Measurements from ENCODE around the gene GDF10.

GDF10 gene

GRCh38 chr10:47296156-47296894, 3.7 kb upstream of the GDF10 start:
- DNase-seq = no peak

- no peak for DNase-seq
Measured at GRCh38 chr10:47296941-47297340, 3.1 kb upstream of the GDF10 start.

- DNase-seq = no peak
Measured at GRCh38 chr10:47297866-47298540, 2.0 kb upstream of the GDF10 start.

- no peak for DNase-seq
Measured at GRCh38 chr10:47298715-47299114, 1.3 kb upstream of the GDF10 start.

- DNase-seq = peak; percentile 17
Measured at GRCh38 chr10:47300429-47300931, 483 bp downstream of the GDF10 start.

GRCh38 chr10:47301833-47302232, 1.8 kb downstream of the GDF10 start:
- no peak for DNase-seq

GRCh38 chr10:47303105-47303504, 3.1 kb downstream of the GDF10 start:
- DNase-seq = no peak

GRCh38 chr10:47303866-47304265, 3.9 kb downstream of the GDF10 start:
- no peak for DNase-seq

- no peak for DNase-seq
Measured at GRCh38 chr10:47305566-47305965, 5.6 kb downstream of the GDF10 start.

- DNase-seq = peak; percentile 92
Measured at GRCh38 chr10:47306387-47307210, 6.6 kb downstream of the GDF10 start.

- no peak for DNase-seq
Measured at GRCh38 chr10:47307381-47307780, 7.4 kb downstream of the GDF10 start.

- no peak for DNase-seq
Measured at GRCh38 chr10:47308775-47309174, 8.8 kb downstream of the GDF10 start.

GRCh38 chr10:47309408-47310089, 9.6 kb downstream of the GDF10 start:
- DNase-seq = peak; percentile 24

- DNase-seq = no peak
Measured at GRCh38 chr10:47310090-47310505, 10.1 kb downstream of the GDF10 start.

GRCh38 chr10:47311193-47311931, 11.4 kb downstream of the GDF10 start:
- DNase-seq = peak; percentile 79

- DNase-seq = peak; percentile 92
Measured at GRCh38 chr10:47311932-47312662, 12.1 kb downstream of the GDF10 start.

- no peak for DNase-seq
Measured at GRCh38 chr10:47312663-47312995, 12.6 kb downstream of the GDF10 start.

- DNase-seq = no peak
Measured at GRCh38 chr10:47314416-47314970, 14.5 kb downstream of the GDF10 start.

GRCh38 chr10:47315421-47315820, 15.4 kb downstream of the GDF10 start:
- DNase-seq = no peak

- DNase-seq = no peak
Measured at GRCh38 chr10:47316131-47316530, 16.1 kb downstream of the GDF10 start.

GRCh38 chr10:47317251-47317650, 17.3 kb downstream of the GDF10 start:
- DNase-seq = no peak

Data from hematopoietic multipotent progenitor cell treated with erythropoietin and hydrocortisone succinate and interleukin-3 and kit ligand, for 4 days (in vitro differentiated cells).